GM12864 (cell line): ENCODE data around the gene PGC.

ENCODE experiments used
- DNase-seq: peaks from one replicate; pipeline ENCODE4 v3.0.0-alpha.2; 2011; ENCODE audit warnings: low read depth
- H3K4me3 ChIP-seq: 2 replicates; pipeline ENCODE4 v1.5.1; 2011; ENCODE audit warnings: mild to moderate bottlenecking, low read depth, low read length, control low read depth
- CTCF ChIP-seq: IDR thresholded peaks from 2 replicates; pipeline ENCODE4 v1.5.1; 2011; ENCODE audit warnings: low read depth, mild to moderate bottlenecking, moderate library complexity, low read length, control low read depth, inconsistent platforms; ENCODE audit errors: missing control alignments

Gene PGC

GRCh38 chr6:41728073-41728936 lies 18.9 kb downstream of the PGC start:
- H3K4me3 ChIP-seq = peak overlapping the region; percentile 79
- no peak for DNase-seq
- no peak for TF ChIP-seq CTCF

- no peak overlapping the region for H3K4me3 ChIP-seq
- DNase-seq = no peak
- no peak for TF ChIP-seq CTCF
These were observed 19.5 kb downstream of the PGC start for GRCh38 chr6:41727705-41728072.

GRCh38 chr6:41726876-41727275 lies 20.3 kb downstream of the PGC start:
- H3K4me3 ChIP-seq = no peak overlapping the region
- DNase-seq = no peak
- no peak for TF ChIP-seq CTCF

- H3K4me3 ChIP-seq = peak overlapping the region; percentile 49
- peak; percentile 43 for TF ChIP-seq CTCF
- no peak for DNase-seq
These were observed 22.4 kb downstream of the PGC start for GRCh38 chr6:41724586-41725501.

- no peak for TF ChIP-seq CTCF
- DNase-seq = no peak
- H3K4me3 ChIP-seq = peak overlapping the region; percentile 49
These were observed 23.0 kb downstream of the PGC start for GRCh38 chr6:41724228-41724580.

GRCh38 chr6:41723530-41724227 lies 23.5 kb downstream of the PGC start:
- no peak for DNase-seq
- TF ChIP-seq CTCF = no peak
- peak overlapping the region; percentile 49 for H3K4me3 ChIP-seq
